ENCODE data around the gene AATK. TPM values are rescaled to one million over a fixed set of nuclear protein-coding genes. Genes with fewer than 3 reads are reported as not detected.

AATK gene
- total RNA-seq, 1 experiment from 2014 or later, result not detected

- H3K36me3 Mint-ChIP-seq (ENCODE audit: insufficient read depth, unreplicated experiment), result peaks cover 24% of the 10 kb centered on the region
- CTCF ChIA-PET, result interaction anchor here (1.2 kb wide), 1 partner anchor 13 kb away, joined by 4 read pairs; no protein-coding TSS in a partner anchor
Observed at GRCh38 chr17:81187586-81188490, 21.8 kb upstream of the AATK start.

GRCh38 chr17:81187120-81187519 lies 21.1 kb upstream of the AATK start:
- Mint-ChIP-seq H3K27me3 (ENCODE audit: unreplicated experiment) (peaks cover 35% of the 10 kb centered on the region), H3K4me1 (ENCODE audit: low read depth, unreplicated experiment) (no peaks in the 10 kb centered on the region), H3K27ac (ENCODE audit: unreplicated experiment) (no peak overlapping the region), H3K9me3 (ENCODE audit: low read depth, unreplicated experiment) (no peaks in the 10 kb centered on the region), H3K4me3 (ENCODE audit: low read depth, unreplicated experiment) (no peak overlapping the region), H3K36me3 (ENCODE audit: insufficient read depth, unreplicated experiment) (peaks cover 24% of the 10 kb centered on the region)
- no TSS peak for BruUV-seq (replicated peaks)
- no peak for DNase-seq
- CTCF ChIA-PET, result interaction anchor here (1.2 kb wide), 1 partner anchor 14 kb away, joined by 4 read pairs; no protein-coding TSS in a partner anchor
- no peak for TF ChIP-seq CTCF (IDR thresholded peaks at IDR 0.05; ENCODE audit: unreplicated experiment)
- intact Hi-C loops (cut with micrococcal nuclease; ENCODE audit: unreplicated experiment), result no loop called here

More at GRCh38 chr17:81187586-81188490, 21.8 kb upstream of the AATK start:
- Mint-ChIP-seq H3K27ac (ENCODE audit: unreplicated experiment) (no peak overlapping the region), H3K9me3 (ENCODE audit: low read depth, unreplicated experiment) (no peaks in the 10 kb centered on the region), H3K4me3 (ENCODE audit: low read depth, unreplicated experiment) (no peak overlapping the region), H3K27me3 (ENCODE audit: unreplicated experiment) (peaks cover 30% of the 10 kb centered on the region), H3K4me1 (ENCODE audit: low read depth, unreplicated experiment) (no peaks in the 10 kb centered on the region)
- no peak for DNase-seq
- no TSS peak for BruUV-seq (replicated peaks)
- TF ChIP-seq CTCF (IDR thresholded peaks at IDR 0.05; ENCODE audit: unreplicated experiment), result no peak
- intact Hi-C loops (cut with micrococcal nuclease; ENCODE audit: unreplicated experiment), result no loop called here

DNA sequence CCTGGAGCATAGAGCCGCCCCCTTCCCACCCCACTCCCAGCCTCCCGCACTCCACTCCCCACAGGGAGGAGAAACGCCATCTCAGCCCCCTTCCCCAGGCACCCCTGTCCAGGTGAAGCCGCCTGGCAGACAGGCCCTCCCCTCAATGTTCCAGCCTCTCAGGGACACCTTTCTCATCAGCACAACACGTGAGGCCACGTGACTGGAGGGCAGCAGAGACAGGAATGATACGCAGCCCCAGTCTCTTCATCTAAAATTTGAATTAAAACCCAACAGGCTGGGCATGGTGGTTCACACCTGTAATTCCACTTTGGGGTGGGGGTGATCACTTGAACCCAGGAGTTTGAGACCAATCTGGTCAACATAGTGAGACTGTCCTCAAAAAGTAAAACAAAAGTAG lies 20.2 kb upstream of the AATK start:
- TF ChIP-seq CTCF (IDR thresholded peaks at IDR 0.05; ENCODE audit: unreplicated experiment), result no peak
- H3K27me3 Mint-ChIP-seq (ENCODE audit: unreplicated experiment), result peaks cover 35% of the 10 kb centered on the region
- no peak overlapping the region for H3K27ac Mint-ChIP-seq (ENCODE audit: unreplicated experiment)
- BruUV-seq (replicated peaks), result no TSS peak
- no peak overlapping the region for H3K4me3 Mint-ChIP-seq (ENCODE audit: low read depth, unreplicated experiment)
- CTCF ChIA-PET, result no interaction called here
- H3K36me3 Mint-ChIP-seq (ENCODE audit: insufficient read depth, unreplicated experiment), result peaks cover 23% of the 10 kb centered on the region
- H3K4me1 Mint-ChIP-seq (ENCODE audit: low read depth, unreplicated experiment), result no peaks in the 10 kb centered on the region
- no peak for DNase-seq
- no peaks in the 10 kb centered on the region for H3K9me3 Mint-ChIP-seq (ENCODE audit: low read depth, unreplicated experiment)
- intact Hi-C loops (cut with micrococcal nuclease; ENCODE audit: unreplicated experiment), result no loop called here

DNA sequence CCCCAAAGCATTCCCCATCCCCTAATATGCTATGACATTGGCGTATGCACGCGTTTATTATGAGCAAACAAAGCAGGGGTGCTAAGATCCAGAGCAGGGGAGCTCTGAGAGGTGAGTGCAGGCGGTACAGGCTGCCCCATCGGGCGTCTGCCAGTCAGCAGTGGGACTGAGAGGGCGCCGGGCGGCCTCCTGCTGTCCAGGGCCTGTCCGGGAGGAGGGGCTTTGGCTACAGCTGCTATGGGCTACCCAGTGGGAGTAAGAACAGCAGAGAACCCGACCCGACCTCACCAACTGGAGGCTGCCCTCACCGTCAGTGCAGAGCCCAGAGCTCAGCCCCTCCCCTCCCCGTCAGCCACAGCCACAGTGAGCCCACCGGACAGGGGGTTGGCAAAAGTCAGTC lies 18.5 kb upstream of the AATK start:
- intact Hi-C loops (cut with micrococcal nuclease; ENCODE audit: unreplicated experiment), result no loop called here
- no peak for DNase-seq
- H3K27ac Mint-ChIP-seq (ENCODE audit: unreplicated experiment), result no peak overlapping the region
- no peaks in the 10 kb centered on the region for H3K4me1 Mint-ChIP-seq (ENCODE audit: low read depth, unreplicated experiment)
- TF ChIP-seq CTCF (IDR thresholded peaks at IDR 0.05; ENCODE audit: unreplicated experiment), result no peak
- H3K4me3 Mint-ChIP-seq (ENCODE audit: low read depth, unreplicated experiment), result no peak overlapping the region
- no peaks in the 10 kb centered on the region for H3K9me3 Mint-ChIP-seq (ENCODE audit: low read depth, unreplicated experiment)
- BruUV-seq (replicated peaks), result no TSS peak
- H3K36me3 Mint-ChIP-seq (ENCODE audit: insufficient read depth, unreplicated experiment), result peaks cover 20% of the 10 kb centered on the region
- peaks cover 35% of the 10 kb centered on the region for H3K27me3 Mint-ChIP-seq (ENCODE audit: unreplicated experiment)
- CTCF ChIA-PET, result no interaction called here
